GM12878 (cell line): ENCODE results near the gene H2AZ2. TPM values are rescaled to one million over a fixed set of nuclear protein-coding genes. Genes with fewer than 3 reads are reported as not detected.
A peak's percentile ranks its signal among the peaks of the same experiment; 100 is the strongest.

Source experiments
- BCL3 ChIP-seq: IDR thresholded peaks from 2 replicates; pipeline ENCODE4 v1.6.1; 2011; ENCODE audit warnings: borderline replicate concordance, low read depth, mild to moderate bottlenecking, moderate library complexity, low read length; ENCODE audit not compliant: insufficient read depth, poor library complexity, severe bottlenecking
- BHLHE40 ChIP-seq, 2 experiments: fragments of 450-650 bp in 1 of 2; IDR thresholded peaks; 2 replicates each; pipeline ENCODE4 v1.6.1; 2011 to 2017; ENCODE audit warnings: low read depth in 2 of 2, borderline replicate concordance in 1 of 2, improper control_type of control experiment in 1 of 2, low read length in 1 of 2, mild to moderate bottlenecking in 1 of 2
- CREB1 ChIP-seq: IDR thresholded peaks from 2 replicates; pipeline ENCODE4 v1.6.1; 2012; ENCODE audit warnings: low read depth, mild to moderate bottlenecking, inconsistent platforms
- HDGF ChIP-seq: fragments of 450-650 bp; IDR thresholded peaks from 2 replicates; pipeline ENCODE4 v1.6.1; 2016; ENCODE audit warnings: antibody characterized with exemption
- KDM1A ChIP-seq: fragments of 200-600 bp; sonication (generic); IDR thresholded peaks from 2 replicates; pipeline ENCODE4 v1.6.1; 2016; ENCODE audit warnings: borderline replicate concordance
- MAX ChIP-seq: IDR thresholded peaks from 2 replicates; pipeline ENCODE4 v1.6.1; 2012; ENCODE audit warnings: low read depth, low read length, improper control_type of control experiment
- MEF2B ChIP-seq: fragments of 450-650 bp; IDR thresholded peaks from 2 replicates; pipeline ENCODE4 v1.6.1; 2018; ENCODE audit warnings: mild to moderate bottlenecking, moderate library complexity; ENCODE audit not compliant: partially characterized antibody, poor library complexity, severe bottlenecking
- MTA3 ChIP-seq: IDR thresholded peaks from 2 replicates; pipeline ENCODE4 v1.6.1; 2012; ENCODE audit warnings: low read length, inconsistent platforms, borderline replicate concordance
- MYB ChIP-seq: fragments of 150-350 bp; IDR thresholded peaks from 2 replicates; pipeline ENCODE4 v1.6.1; 2014; ENCODE audit warnings: mild to moderate bottlenecking, low read depth, low read length, borderline replicate concordance
- MYC ChIP-seq: IDR thresholded peaks from 2 replicates; pipeline ENCODE4 v1.6.1; 2011; ENCODE audit warnings: mild to moderate bottlenecking, low read length, moderate library complexity, inconsistent platforms; ENCODE audit not compliant: insufficient read depth, insufficient replicate concordance, insufficient read length, severe bottlenecking
- NBN ChIP-seq: fragments of 450-650 bp; IDR thresholded peaks from 2 replicates; pipeline ENCODE4 v1.6.1; 2016
- NFXL1 ChIP-seq: fragments of 450-650 bp; IDR thresholded peaks from 2 replicates; pipeline ENCODE4 v1.6.1; 2017; ENCODE audit warnings: antibody characterized with exemption, mild to moderate bottlenecking, borderline replicate concordance
- POLR2AphosphoS2 ChIP-seq: IDR thresholded peaks from 2 replicates; pipeline ENCODE4 v1.6.1; 2011; ENCODE audit warnings: low read depth, mild to moderate bottlenecking, low read length, improper control_type of control experiment, moderate library complexity
- POLR2AphosphoS5 ChIP-seq: IDR thresholded peaks from 2 replicates; pipeline ENCODE4 v1.6.1; 2011; ENCODE audit warnings: mild to moderate bottlenecking, low read length, inconsistent platforms
- RAD21 ChIP-seq: IDR thresholded peaks from 2 replicates; pipeline ENCODE4 v1.6.1; 2011; ENCODE audit warnings: mild to moderate bottlenecking, low read depth, low read length, moderate library complexity; ENCODE audit not compliant: insufficient read depth
- RCOR1 ChIP-seq: conservative IDR thresholded peaks from 2 replicates; pipeline ENCODE4 v1.6.1; 2012; ENCODE audit warnings: low read depth, low read length, improper control_type of control experiment
- RUNX3 ChIP-seq: IDR thresholded peaks from 2 replicates; pipeline ENCODE4 v1.6.1; 2012; ENCODE audit warnings: low read length, inconsistent platforms
- SIX5 ChIP-seq: IDR thresholded peaks from 2 replicates; pipeline ENCODE4 v1.6.1; 2011; ENCODE audit warnings: mild to moderate bottlenecking, low read depth, low read length, moderate library complexity; ENCODE audit not compliant: severe bottlenecking
- SMAD5 ChIP-seq: IDR thresholded peaks from 2 replicates; pipeline ENCODE4 v1.6.1; 2016; ENCODE audit warnings: antibody characterized with exemption, low read depth
- SMARCA5 ChIP-seq: fragments of 450-650 bp; IDR thresholded peaks from 2 replicates; pipeline ENCODE4 v1.6.1; 2017; ENCODE audit warnings: mild to moderate bottlenecking
- SPI1 ChIP-seq: IDR thresholded peaks from 2 replicates; pipeline ENCODE4 v1.6.1; 2011; ENCODE audit warnings: low read depth, mild to moderate bottlenecking, low read length, moderate library complexity, borderline replicate concordance; ENCODE audit not compliant: insufficient read depth
- SREBF2 ChIP-seq: IDR thresholded peaks from 2 replicates; pipeline ENCODE4 v1.6.1; 2012; ENCODE audit warnings: mild to moderate bottlenecking, low read length
- SRF ChIP-seq, 2 experiments: IDR thresholded peaks; 2 replicates each; pipeline ENCODE4 v1.6.1; 2011; ENCODE audit warnings: low read depth in 2 of 2, low read length in 2 of 2, mild to moderate bottlenecking in 1 of 2, moderate library complexity in 1 of 2
- TCF12 ChIP-seq: IDR thresholded peaks from 2 replicates; pipeline ENCODE4 v1.6.1; 2011; ENCODE audit warnings: low read depth, mild to moderate bottlenecking, low read length
- TCF7 ChIP-seq: IDR thresholded peaks from 2 replicates; pipeline ENCODE4 v1.6.1; 2014; ENCODE audit warnings: antibody characterized with exemption, borderline replicate concordance
- WRNIP1 ChIP-seq: IDR thresholded peaks from 2 replicates; pipeline ENCODE4 v1.6.1; 2011; ENCODE audit warnings: low read depth, low read length, improper control_type of control experiment, borderline replicate concordance
- polyA plus RNA-seq, 11 experiments: library from polyadenylated mRNA; depleted of rRNA in 4 of 11; unstranded in 6 of 11; stranded (reverse) in 5 of 11; fragments of >200 nt; fragmentation: Nextera tagmentation in 4 of 11; fragmentation: Illumina TruSeq in 1 of 11; extraction: Ambion mirVana in 4 of 11; extraction: Trizol in 1 of 11; gene quantifications; 1 replicate in 1 of 11; 2 replicates in 10 of 11; pipeline versions ENCODE4 v1.2.1 to v1.2.3, GENCODE V29; 2011 to 2016; ENCODE audit warnings: inconsistent platforms in 2 of 11, missing spikeins in 2 of 11, low read depth in 1 of 11
- total RNA-seq, 4 experiments: library from RNA; depleted of rRNA in 3 of 4; stranded (reverse); fragments of >200 nt in 3 of 4; fragmentation: Illumina TruSeq in 1 of 4; extraction: Trizol in 1 of 4; gene quantifications; 2 replicates each; pipeline versions ENCODE4 v1.2.1 to v1.2.3, GENCODE V29; 2013 to 2021
- TF ChIP-seq, protein P1 (sequence below): fragments of 450-650 bp; IDR thresholded peaks from 2 replicates; pipeline ENCODE4 v1.6.1; 2018; ENCODE audit warnings: mild to moderate bottlenecking, low read depth, moderate library complexity; ENCODE audit not compliant: partially characterized antibody

H2AZ2 gene
- total and polyA plus RNA-seq, 10 of the 15 experiments (the other 5 are each of a cell fraction or from before 2014, with no cell fraction given): 118 to 366 (median 223) TPM

- TF ChIP-seq MTA3 (0 out of 2 replicates have a peak, but pooled peaks have one; percentile 68), SREBF2 (peak; percentile 38; the same call in 1 of the 2 replicates), NFXL1 (no peak), CREB1 (peak; percentile 98), MYB (no peak), NBN (peak; percentile 87), WRNIP1 (no peak), RUNX3 (peak; percentile 70), SMAD5 (peak; percentile 96), MEF2B (peak; percentile 60), HDGF (0 out of 2 replicates have a peak, but pooled peaks have one; percentile 35), POLR2AphosphoS2 (no peak), KDM1A (no peak), TCF7 (no peak), TCF12 (peak; percentile 46; the same call in 1 of the 2 replicates), SRF (IDR thresholded peaks at IDR 0.05; ENCODE audit: low read depth in 2 of 2, low read length in 2 of 2) (peak; percentile 58 to 88), POLR2AphosphoS5 (peak; percentile 96), RCOR1 (no peak), RAD21 (no peak), MAX (peak; percentile 48; the same call in 1 of the 2 replicates), MYC (no peak), BHLHE40 (IDR thresholded peaks at IDR 0.05; ENCODE audit: borderline replicate concordance in 1 of 2, low read depth in 2 of 2, low read length in 1 of 2) (peak; percentile 83 to 86), SPI1 (peak; percentile 80; the same call in 1 of the 2 replicates), SMARCA5 (no peak), BCL3 (no peak), SIX5 (peak; percentile 67)
- TF ChIP-seq, protein P1, sequence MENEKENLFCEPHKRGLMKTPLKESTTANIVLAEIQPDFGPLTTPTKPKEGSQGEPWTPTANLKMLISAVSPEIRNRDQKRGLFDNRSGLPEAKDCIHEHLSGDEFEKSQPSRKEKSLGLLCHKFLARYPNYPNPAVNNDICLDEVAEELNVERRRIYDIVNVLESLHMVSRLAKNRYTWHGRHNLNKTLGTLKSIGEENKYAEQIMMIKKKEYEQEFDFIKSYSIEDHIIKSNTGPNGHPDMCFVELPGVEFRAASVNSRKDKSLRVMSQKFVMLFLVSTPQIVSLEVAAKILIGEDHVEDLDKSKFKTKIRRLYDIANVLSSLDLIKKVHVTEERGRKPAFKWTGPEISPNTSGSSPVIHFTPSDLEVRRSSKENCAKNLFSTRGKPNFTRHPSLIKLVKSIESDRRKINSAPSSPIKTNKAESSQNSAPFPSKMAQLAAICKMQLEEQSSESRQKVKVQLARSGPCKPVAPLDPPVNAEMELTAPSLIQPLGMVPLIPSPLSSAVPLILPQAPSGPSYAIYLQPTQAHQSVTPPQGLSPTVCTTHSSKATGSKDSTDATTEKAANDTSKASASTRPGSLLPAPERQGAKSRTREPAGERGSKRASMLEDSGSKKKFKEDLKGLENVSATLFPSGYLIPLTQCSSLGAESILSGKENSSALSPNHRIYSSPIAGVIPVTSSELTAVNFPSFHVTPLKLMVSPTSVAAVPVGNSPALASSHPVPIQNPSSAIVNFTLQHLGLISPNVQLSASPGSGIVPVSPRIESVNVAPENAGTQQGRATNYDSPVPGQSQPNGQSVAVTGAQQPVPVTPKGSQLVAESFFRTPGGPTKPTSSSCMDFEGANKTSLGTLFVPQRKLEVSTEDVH: peak; percentile 51
Observed at GRCh38 chr7:44885394-44886317, 37.8 kb upstream of the H2AZ2 start, which contains the start of gene PURB (continued).
